NCI-H446 (cell line): ENCODE measurements around the gene HLCS.
"Not testable (repeated sequence)": the region's sequence is repeated elsewhere in the genome, so short reads cannot be mapped to it uniquely, and the experiment has no call there.

Source experiments
- DNase-seq, 2 experiments: peaks; one replicate each; lab custom pipeline; 2025; lab: John Stamatoyannopoulos, UW

HLCS gene

GRCh38 chr21:36955783-36956182 lies 10.7 kb downstream of the HLCS start:
- DNase-seq: no peak

GRCh38 chr21:36952331-36952730 lies 14.1 kb downstream of the HLCS start:
- DNase-seq: not testable (repeated sequence)

- no peak for DNase-seq
These were observed 17.0 kb downstream of the HLCS start for GRCh38 chr21:36949171-36950141.

- no peak for DNase-seq
These were observed 17.8 kb downstream of the HLCS start for GRCh38 chr21:36948686-36949085.

GRCh38 chr21:36946949-36947356 lies 19.5 kb downstream of the HLCS start:
- no peak for DNase-seq

GRCh38 chr21:36945496-36946138 lies 20.9 kb downstream of the HLCS start:
- no peak for DNase-seq

GRCh38 chr21:36936361-36937135 lies 29.9 kb downstream of the HLCS start:
- DNase-seq: no peak

GRCh38 chr21:36934864-36935420 lies 31.5 kb downstream of the HLCS start:
- DNase-seq: no peak

GRCh38 chr21:36932161-36932816 lies 34.2 kb downstream of the HLCS start:
- no peak for DNase-seq

GRCh38 chr21:36929622-36930021 lies 36.8 kb downstream of the HLCS start:
- DNase-seq: no peak

GRCh38 chr21:36928960-36929359 lies 37.5 kb downstream of the HLCS start:
- no peak for DNase-seq

- DNase-seq: peak; percentile 86 to 91
These were observed 38.8 kb downstream of the HLCS start for GRCh38 chr21:36927719-36928117.

- no peak for DNase-seq
These were observed 39.3 kb downstream of the HLCS start for GRCh38 chr21:36926989-36927718.

- DNase-seq: no peak
These were observed 43.2 kb downstream of the HLCS start for GRCh38 chr21:36923270-36923669.

- no peak for DNase-seq
These were observed 43.6 kb downstream of the HLCS start for GRCh38 chr21:36922861-36923260.

- no peak for DNase-seq
These were observed 48.2 kb downstream of the HLCS start for GRCh38 chr21:36918291-36918690.

- DNase-seq: peak in 1 of 2 experiments; percentile 20
These were observed 48.9 kb downstream of the HLCS start for GRCh38 chr21:36917471-36918158.

- no peak for DNase-seq
These were observed 49.8 kb downstream of the HLCS start for GRCh38 chr21:36916718-36917117.

GRCh38 chr21:36915696-36916245 lies 50.7 kb downstream of the HLCS start:
- DNase-seq: no peak
